ACHN (cell line): ENCODE measurements around the gene RHOT2.

Experiments
- DNase-seq: peaks from one replicate; pipeline ENCODE4 v3.0.0-alpha.2; 2015
- in situ Hi-C: cut with HindIII; loops from 2 replicates; pipeline ENCODE4 v1.10.0; 2017; ENCODE audit warnings: low sequenced_read_pairs, low pct_ligation_motif_present, low pct_unique_long_range_greater_than_20kb

RHOT2 gene

DNA sequence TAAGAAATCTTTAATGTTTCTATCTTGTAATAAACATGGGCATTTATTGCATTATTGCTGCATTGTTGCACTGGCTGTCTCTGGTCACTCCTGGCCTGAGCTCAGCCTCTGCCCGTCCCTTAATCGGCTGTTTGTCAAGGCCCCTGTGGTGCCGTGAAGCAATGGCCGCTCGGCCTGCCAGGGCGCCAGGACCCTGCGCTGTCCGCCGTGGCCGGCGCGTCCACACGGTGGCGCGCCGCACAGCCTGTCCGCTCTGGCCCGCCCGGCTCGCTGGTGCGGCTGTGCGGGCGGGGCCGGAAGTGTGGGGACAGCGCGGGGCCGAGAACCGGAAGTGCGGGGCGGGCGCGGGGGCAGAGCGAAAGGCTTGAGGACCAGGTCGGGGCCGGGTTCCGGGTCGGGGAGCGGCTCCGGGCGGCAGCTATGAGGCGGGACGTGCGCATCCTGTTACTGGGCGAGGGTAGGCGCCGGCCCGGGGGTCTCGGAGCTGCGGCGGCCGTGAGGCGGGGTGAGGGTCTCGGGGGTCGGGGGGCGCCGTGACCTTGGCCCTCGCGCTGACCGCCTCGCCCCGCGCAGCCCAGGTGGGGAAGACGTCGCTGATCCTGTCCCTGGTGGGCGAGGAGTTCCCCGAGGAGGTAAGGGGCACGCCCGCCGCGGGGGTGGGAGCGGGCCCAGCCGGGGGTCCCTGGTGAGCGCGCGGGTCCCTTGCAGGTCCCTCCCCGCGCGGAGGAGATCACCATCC is at the start of gene RHOT2:
TSS of gene RHOT2 (plus strand) at position 353 of the 739 bp plus-strand sequence. CDS start at position 421, 68 bp downstream.
- DNase-seq = peak; percentile 96
- in situ Hi-C loops = no loop called here

GRCh38 chr16:619476-620100 is 48.3 kb upstream of the RHOT2 start:
- no peak for DNase-seq
- in situ Hi-C loops = no loop called here

DNA sequence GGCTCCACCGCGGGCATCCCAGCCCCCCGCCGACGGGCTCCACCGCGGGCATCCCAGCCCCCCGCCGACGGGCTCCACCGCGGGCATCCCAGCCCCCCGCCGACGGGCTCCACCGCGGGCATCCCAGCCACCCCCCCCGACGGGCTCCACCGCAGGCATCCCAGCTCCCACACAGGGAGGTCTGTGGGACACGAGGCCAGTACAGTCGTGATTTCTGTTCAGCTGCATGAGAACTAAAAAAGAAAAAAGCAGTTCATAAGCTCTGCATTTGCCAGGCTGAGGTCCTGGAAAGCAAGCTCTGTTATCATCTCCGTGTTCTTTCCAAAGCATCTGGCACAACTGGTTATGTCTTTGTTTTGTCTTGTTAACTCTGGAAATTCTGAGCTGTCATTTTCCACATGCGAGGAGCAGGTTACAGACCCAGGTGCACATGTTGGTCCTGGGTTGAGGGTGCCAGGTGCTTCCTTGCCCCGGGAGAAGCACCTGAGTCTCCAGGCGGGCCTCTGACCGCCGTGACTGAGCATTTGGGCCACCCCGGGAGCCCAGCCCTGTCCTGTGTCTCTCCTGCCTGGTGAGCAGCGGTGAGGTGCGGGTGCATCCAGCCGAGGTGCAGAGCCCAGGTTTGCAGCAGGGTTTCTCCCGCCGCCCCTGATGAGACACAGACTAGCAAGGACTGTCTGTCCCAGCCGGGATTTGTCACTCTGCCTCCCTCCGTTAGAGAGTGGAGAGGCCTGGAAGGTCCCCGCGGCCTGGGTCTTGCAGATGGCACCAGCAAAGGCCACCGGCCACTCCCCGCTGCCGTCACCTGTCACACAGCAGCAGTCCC is 47.0 kb upstream of the RHOT2 start:
- no peak for DNase-seq
- in situ Hi-C loops = no loop called here

GRCh38 chr16:621526-622105 is 46.3 kb upstream of the RHOT2 start:
- in situ Hi-C loops = no loop called here
- DNase-seq = no peak

- DNase-seq = no peak
- in situ Hi-C loops = no loop called here
Measured at GRCh38 chr16:622920-623280, 45.0 kb upstream of the RHOT2 start.

- no peak for DNase-seq
- in situ Hi-C loops = no loop called here
Measured at GRCh38 chr16:624526-625070, 43.3 kb upstream of the RHOT2 start.

- no peak for DNase-seq
Measured at GRCh38 chr16:625117-625976, 42.6 kb upstream of the RHOT2 start.

DNA sequence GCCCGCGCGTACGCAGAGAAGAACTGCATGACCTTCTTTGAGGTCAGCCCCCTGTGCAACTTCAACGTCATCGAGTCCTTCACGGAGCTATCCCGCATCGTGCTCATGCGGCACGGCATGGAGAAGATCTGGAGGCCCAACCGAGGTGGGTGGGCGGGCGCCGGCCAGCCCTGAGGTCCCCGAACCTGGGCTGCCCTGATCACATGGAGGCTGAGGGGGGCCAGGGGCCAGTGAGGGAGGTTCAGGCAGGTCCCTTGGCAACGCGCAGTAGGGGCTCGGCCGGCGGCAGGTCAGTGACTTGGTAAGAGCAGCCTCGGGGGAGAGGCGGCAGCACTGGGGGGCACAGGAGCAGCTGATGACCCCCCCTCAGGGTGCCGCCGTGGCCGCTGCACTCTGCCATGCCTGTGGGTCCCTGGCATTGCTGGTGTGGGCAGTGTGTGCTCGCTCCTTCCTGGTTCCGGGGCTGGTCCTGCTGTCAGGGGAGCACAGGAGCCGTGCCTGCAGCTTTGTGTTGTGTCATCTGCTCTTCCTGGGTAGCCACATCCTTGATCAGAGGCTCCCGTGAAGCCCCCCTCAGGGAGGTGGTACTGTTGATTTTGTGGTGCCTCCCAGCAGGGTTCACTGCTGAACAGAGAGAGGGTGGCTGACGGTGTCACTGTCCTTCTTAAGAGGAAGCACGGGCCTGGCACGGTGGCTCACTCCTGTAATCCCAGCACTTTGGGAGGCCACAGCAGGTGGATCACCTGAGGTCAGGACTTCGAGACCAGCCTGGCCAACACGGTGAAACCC is 41.8 kb upstream of the RHOT2 start:
- in situ Hi-C loops = no loop called here
- no peak for DNase-seq

More at GRCh38 chr16:625117-625976, 42.6 kb upstream of the RHOT2 start:
- in situ Hi-C loops = no loop called here

DNA sequence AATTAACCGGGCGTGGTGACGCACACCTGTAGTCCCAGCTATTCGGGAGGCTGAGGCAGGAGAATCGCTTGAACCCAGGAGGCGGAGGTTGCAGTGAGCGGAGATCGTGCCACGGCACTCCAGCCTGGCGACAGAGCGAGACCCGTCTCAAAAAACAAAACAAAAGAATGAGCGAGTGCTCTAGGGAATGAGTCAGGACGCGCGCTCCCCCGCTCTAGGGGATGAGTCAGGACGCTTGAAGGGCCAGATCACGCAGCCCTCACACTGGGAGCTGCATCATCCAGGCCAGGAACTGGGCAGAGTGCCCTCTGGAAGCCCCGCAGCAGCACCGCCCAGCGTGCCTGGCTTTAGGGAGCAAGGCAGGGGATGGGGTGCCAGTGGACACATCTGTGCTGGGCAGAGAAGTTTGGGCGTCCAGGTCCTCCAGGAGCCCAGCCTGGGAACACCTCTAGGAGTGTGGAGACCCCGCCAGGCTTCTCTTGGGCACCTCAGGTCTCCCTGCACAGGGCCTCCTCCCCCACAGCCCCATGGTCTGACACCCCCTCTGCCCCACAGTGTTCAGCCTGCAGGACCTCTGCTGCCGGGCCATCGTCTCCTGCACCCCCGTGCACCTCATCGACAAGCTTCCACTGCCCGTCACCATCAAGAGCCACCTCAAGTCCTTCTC is 41.0 kb upstream of the RHOT2 start:
- in situ Hi-C loops = no loop called here
- DNase-seq = peak; percentile 99

- in situ Hi-C loops = no loop called here
- DNase-seq = peak; percentile 78
Measured at GRCh38 chr16:627454-628239, 40.3 kb upstream of the RHOT2 start.

DNA sequence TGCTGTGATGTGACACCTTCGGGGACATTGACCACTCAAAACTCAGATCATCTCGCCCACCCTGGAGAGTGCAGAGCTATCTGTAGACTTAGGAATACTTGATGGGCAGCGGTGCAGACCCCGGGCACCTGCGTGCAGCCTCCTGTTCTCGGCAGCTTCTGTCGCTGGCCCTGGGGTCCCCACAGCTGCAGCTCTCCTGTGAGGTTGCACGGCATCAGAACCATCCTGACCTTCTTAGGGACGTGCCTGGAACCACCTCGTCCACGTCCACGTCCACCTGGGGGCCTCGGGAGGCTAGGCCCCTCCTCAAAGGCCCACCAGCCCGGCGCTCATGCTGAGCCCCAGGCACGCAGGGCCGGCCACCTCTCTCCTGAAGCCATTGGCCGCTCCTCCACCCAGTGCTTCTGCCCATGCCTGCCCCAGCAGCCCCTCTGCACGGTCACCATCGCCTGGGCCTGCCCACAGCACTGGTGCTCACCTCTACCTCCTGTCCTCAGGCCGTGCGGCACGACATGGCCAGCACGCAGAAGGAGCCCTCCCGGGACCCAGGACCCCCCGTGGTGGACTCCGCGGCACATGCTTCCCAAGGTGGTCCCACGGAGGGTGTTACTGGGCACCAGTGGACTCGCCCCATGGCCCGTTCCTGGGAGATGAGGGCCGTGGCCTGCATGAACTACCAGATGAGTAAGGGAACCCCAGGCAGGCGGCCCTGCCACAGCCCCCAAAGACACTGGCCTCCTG is 39.4 kb upstream of the RHOT2 start:
- in situ Hi-C loops = no loop called here
- DNase-seq = no peak

DNA sequence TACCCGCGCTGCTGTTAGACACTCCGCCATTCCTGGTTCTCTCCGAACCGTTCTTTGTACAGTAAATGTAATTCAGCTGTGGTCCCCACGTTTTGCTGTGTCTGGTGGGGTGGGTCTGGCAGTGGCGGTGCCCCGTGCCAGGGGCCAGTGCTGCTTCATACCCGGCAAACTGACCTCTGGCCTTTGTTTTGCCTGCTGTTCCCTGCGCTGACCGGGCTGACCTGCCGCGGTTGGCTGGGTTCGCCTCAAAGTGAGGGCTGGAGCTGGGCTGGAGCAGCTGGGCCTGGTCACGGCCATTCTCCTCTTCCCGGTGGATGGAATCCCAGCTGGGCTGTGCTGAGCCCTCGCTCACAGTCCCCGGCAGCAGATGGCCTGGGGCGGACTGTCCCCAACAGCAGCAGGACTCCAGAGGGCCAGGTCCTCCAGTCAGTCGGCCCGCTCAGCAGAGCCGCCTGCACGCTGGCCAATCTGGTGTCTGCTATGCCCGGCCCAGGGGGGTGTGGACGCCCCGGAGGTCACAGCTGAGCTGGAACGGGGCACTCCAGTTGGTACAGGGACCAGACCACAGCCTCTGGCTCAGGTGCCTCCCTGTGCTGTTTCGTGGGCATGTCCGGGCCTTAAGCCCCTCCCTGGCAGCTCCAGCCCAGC is 38.6 kb upstream of the RHOT2 start:
- in situ Hi-C loops = no loop called here
- no peak for DNase-seq

DNA sequence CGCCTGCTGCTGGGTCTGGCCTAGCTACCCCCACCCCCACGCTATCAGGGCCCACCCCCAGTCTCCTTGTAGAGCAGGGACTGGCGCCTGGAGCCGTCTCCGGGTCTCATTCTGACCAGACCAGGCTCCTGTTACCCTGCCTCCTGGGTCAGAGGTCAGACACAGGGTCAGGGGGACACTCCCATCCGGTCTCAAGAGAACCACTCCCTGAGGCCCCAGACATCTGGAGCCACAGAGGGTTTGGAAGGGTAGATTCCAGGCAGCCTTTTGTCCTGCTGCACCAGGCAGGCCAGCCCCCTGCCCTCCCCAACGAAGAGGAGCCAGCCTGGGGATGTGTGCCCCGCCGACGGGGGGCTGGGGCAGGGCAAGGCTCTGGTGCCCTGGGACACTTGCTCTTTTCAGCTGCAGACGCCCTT is 38.1 kb upstream of the RHOT2 start:
- no peak for DNase-seq
- in situ Hi-C loops = no loop called here

DNA sequence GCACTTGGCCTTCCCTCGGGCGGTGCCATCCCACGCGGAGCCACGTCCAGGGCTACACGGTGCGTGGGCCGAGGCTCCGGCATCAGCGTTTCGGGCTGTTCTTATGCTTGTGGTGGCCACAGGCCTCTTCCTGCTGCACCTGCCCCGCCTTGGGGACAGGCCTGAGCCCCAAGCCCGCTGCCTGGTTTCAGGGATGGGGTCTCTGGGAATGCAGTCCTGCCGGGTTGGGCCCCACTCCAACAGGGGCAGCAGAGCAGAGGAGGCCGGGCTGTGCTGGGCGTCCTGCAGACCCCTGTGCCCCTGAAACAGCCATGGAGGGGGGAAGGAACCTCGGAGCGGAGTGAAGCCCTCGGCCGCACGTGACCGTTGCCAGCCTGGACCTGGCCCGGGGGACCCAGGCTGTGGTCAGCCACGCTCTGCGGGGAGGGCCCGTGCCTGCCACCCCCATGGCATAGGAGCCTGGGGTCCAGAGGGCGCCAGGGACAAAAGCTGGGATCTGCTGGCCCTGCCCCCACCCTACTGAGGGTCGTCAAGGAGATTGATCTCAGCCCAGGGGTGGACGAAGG is 37.6 kb upstream of the RHOT2 start:
- no peak for DNase-seq
- in situ Hi-C loops = no loop called here
